IMR-90 (cell line): ENCODE measurements around the gene PALS1. TPM values are rescaled to one million over a fixed set of nuclear protein-coding genes. Genes with fewer than 3 reads are reported as not detected.

Experiments
- ATAC-seq: fragments of 200-7000 bp; cut with Tn5 transposase; 2 replicates; pipeline ENCODE4 v1.9.1; 2020; ENCODE audit warnings: low read depth, mild to moderate bottlenecking, moderate library complexity
- BruUV-seq: library from RNA; stranded (reverse); fragments of 400-500 nt; replicated peaks from 2 replicates; lab custom pipeline; 2021; lab: Mats Ljungman, UMichigan
- CTCF ChIA-PET: fragments of 300-600 bp; formaldehyde crosslinking; extraction: SDS; loops from one replicate; lab custom pipeline; 2021; ENCODE audit warnings: antibody characterized with exemption; lab: Yijun Ruan, JAX
- POLR2A ChIA-PET: fragments of 300-600 bp; sonication (Branson Sonifier 250); formaldehyde crosslinking; loops from one replicate; lab custom pipeline; 2022; ENCODE audit warnings: antibody characterized with exemption; ENCODE audit not compliant: unreplicated experiment; lab: Charles Lee
- DNase-seq: peaks from one replicate; pipeline ENCODE4 v3.0.0; 2013
- H2AFZ ChIP-seq: replicated peaks from 2 replicates; pipeline ENCODE3; 2013; ENCODE audit warnings: low read length, mild to moderate bottlenecking; ENCODE audit not compliant: poor library complexity
- H2AK5ac ChIP-seq: 2 replicates; pipeline ENCODE4 v1.6.1; 2013; ENCODE audit warnings: low read depth, low read length, inconsistent platforms
- H2AK9ac ChIP-seq: replicated peaks from 2 replicates; pipeline ENCODE3; 2013; ENCODE audit warnings: mild to moderate bottlenecking, low read depth, low read length, moderate library complexity; ENCODE audit not compliant: poor library complexity
- H2BK120ac ChIP-seq: 2 replicates; pipeline ENCODE4 v1.6.1; 2013; ENCODE audit warnings: low read depth, low read length, inconsistent platforms
- H2BK15ac ChIP-seq: 3 replicates; pipeline ENCODE4 v1.6.1; 2013; ENCODE audit warnings: low read depth, low read length, inconsistent platforms
- H2BK20ac ChIP-seq: 2 replicates; pipeline ENCODE4 v1.6.1; 2013; ENCODE audit warnings: low read depth, mild to moderate bottlenecking, inconsistent platforms, low read length, moderate library complexity
- H2BK5ac ChIP-seq: 2 replicates; pipeline ENCODE4 v1.6.1; 2013; ENCODE audit warnings: mild to moderate bottlenecking, low read depth, low read length, inconsistent platforms; ENCODE audit not compliant: poor library complexity, severe bottlenecking
- H3K14ac ChIP-seq: replicated peaks from 2 replicates; pipeline ENCODE4 v1.6.1; 2013; ENCODE audit warnings: low read depth, low read length, inconsistent platforms
- H3K18ac ChIP-seq: 2 replicates; pipeline ENCODE4 v1.6.1; 2013; ENCODE audit warnings: low read depth, low read length, control low read depth
- H3K23ac ChIP-seq: 2 replicates; pipeline ENCODE4 v1.6.1; 2013; ENCODE audit warnings: low read depth, low read length, inconsistent platforms
- H3K27ac ChIP-seq: 2 replicates; pipeline ENCODE4 v1.5.1; 2013; ENCODE audit warnings: mild to moderate bottlenecking, control low read depth, low read length; ENCODE audit not compliant: insufficient read depth
- H3K27me3 ChIP-seq: 2 replicates; pipeline ENCODE4 v1.6.1; 2013; ENCODE audit warnings: low read length; ENCODE audit not compliant: control insufficient read depth, insufficient read depth
- H3K36me3 ChIP-seq: 2 replicates; pipeline ENCODE4 v1.6.1; 2013; ENCODE audit warnings: low read length, mixed read lengths; ENCODE audit not compliant: control insufficient read depth, insufficient read depth
- H3K4ac ChIP-seq: 2 replicates; pipeline ENCODE4 v1.6.1; 2013; ENCODE audit warnings: low read depth, low read length, inconsistent platforms
- H3K4me1 ChIP-seq: 2 replicates; pipeline ENCODE4 v1.6.1; 2013; ENCODE audit warnings: low read length, mixed read lengths; ENCODE audit not compliant: control insufficient read depth, insufficient read depth
- H3K4me2 ChIP-seq: 2 replicates; pipeline ENCODE4 v1.6.1; 2013; ENCODE audit warnings: low read depth, mild to moderate bottlenecking, control low read depth, low read length, moderate library complexity
- H3K4me3 ChIP-seq: 2 replicates; pipeline ENCODE4 v1.5.1; 2013; ENCODE audit warnings: low read depth, mild to moderate bottlenecking, control low read depth, low read length, moderate library complexity; ENCODE audit not compliant: insufficient read depth
- H3K56ac ChIP-seq: 2 replicates; pipeline ENCODE4 v1.6.1; 2013; ENCODE audit warnings: low read length, inconsistent platforms; ENCODE audit not compliant: insufficient read depth; ENCODE audit errors: extremely low read depth
- H3K79me1 ChIP-seq, 2 experiments: 2 replicates each; pipeline ENCODE4 v1.6.1; 2013; ENCODE audit warnings: low read length in 2 of 2, inconsistent platforms in 1 of 2, low read depth in 1 of 2
- H3K9ac ChIP-seq: 2 replicates; pipeline ENCODE4 v1.6.1; 2013; ENCODE audit warnings: low read depth, low read length, control low read depth
- H3K9me1 ChIP-seq: 2 replicates; pipeline ENCODE4 v1.6.1; 2013; ENCODE audit warnings: low read length, inconsistent platforms; ENCODE audit not compliant: insufficient read depth
- H3K9me3 ChIP-seq: 2 replicates; pipeline ENCODE4 v1.6.1; 2013; ENCODE audit warnings: low read length; ENCODE audit not compliant: control insufficient read depth, insufficient read depth
- H4K20me1 ChIP-seq: 2 replicates; pipeline ENCODE4 v1.6.1; 2013; ENCODE audit warnings: low read length, inconsistent platforms; ENCODE audit not compliant: insufficient read depth
- H4K5ac ChIP-seq: 2 replicates; pipeline ENCODE4 v1.6.1; 2013; ENCODE audit warnings: mild to moderate bottlenecking, low read depth, low read length, control low read depth
- H4K8ac ChIP-seq, 2 experiments: 2 replicates each; pipeline ENCODE4 v1.6.1; 2013; ENCODE audit warnings: low read depth in 2 of 2, low read length in 2 of 2, control low read depth in 1 of 2, inconsistent platforms in 1 of 2
- H4K91ac ChIP-seq: 2 replicates; pipeline ENCODE4 v1.6.1; 2013; ENCODE audit warnings: low read depth, low read length, inconsistent platforms; ENCODE audit not compliant: insufficient read depth
- BHLHE40 ChIP-seq: fragments of 150-350 bp; IDR thresholded peaks from 2 replicates; pipeline ENCODE4 v1.6.1; 2016; ENCODE audit warnings: mild to moderate bottlenecking, low read depth, low read length
- CHD1 ChIP-seq: IDR thresholded peaks from 2 replicates; pipeline ENCODE4 v1.6.1; 2012; ENCODE audit warnings: low read depth, low read length, improper control_type of control experiment
- FOS ChIP-seq: fragments of 150-350 bp; IDR thresholded peaks from 2 replicates; pipeline ENCODE4 v1.6.1; 2016; ENCODE audit warnings: low read depth, low read length
- MAZ ChIP-seq: IDR thresholded peaks from 2 replicates; pipeline ENCODE4 v1.6.1; 2012; ENCODE audit warnings: low read depth, mild to moderate bottlenecking, low read length, improper control_type of control experiment, moderate library complexity, borderline replicate concordance
- MXI1 ChIP-seq: IDR thresholded peaks from 2 replicates; pipeline ENCODE4 v1.6.1; 2012; ENCODE audit warnings: low read depth, mild to moderate bottlenecking, low read length, moderate library complexity, borderline replicate concordance
- RAD21 ChIP-seq: IDR thresholded peaks from 2 replicates; pipeline ENCODE4 v1.6.1; 2012; ENCODE audit warnings: low read length, improper control_type of control experiment
- SMC3 ChIP-seq: fragments of 150-350 bp; IDR thresholded peaks from 2 replicates; pipeline ENCODE4 v1.6.1; 2016; ENCODE audit warnings: low read depth, mild to moderate bottlenecking, antibody characterized with exemption, low read length, moderate library complexity
- WGBS, 2 experiments: methylation state at CpG; one replicate each; pipeline versions ENCODE4 v1.1.5 to v1.1.7; 2013; ENCODE audit warnings: missing lambda C conversion rate in 2 of 2; ENCODE audit not compliant: insufficient read length in 1 of 2; ENCODE audit errors: extremely low coverage in 2 of 2; 5-methylcytosine and 5-hydroxymethylcytosine counted together
- dilution Hi-C: fragments of 300-500 bp; cut with HindIII; formaldehyde crosslinking; loops from one replicate; pipeline ENCODE4 v1.14.3; 2018; ENCODE audit warnings: low sequenced_read_pairs; ENCODE audit not compliant: unreplicated experiment
- in situ Hi-C: fragments of 300-500 bp; cut with MboI; formaldehyde crosslinking; loops from 3 replicates; pipeline ENCODE4 v1.14.3; 2019; ENCODE audit warnings: low sequenced_read_pairs, inconsistent platforms, mixed read lengths
- intact Hi-C: fragments of 100-400 bp; cut with micrococcal nuclease; formaldehyde crosslinking; loops from 2 replicates; pipeline ENCODE4 v1.10.0; 2022
- polyA plus RNA-seq, 3 experiments: library from polyadenylated mRNA; depleted of rRNA; stranded (reverse); fragments of >200 nt; gene quantifications; 2 replicates each; pipeline ENCODE4 v1.2.3, GENCODE V29; 2012; ENCODE audit warnings: low replicate concordance in 1 of 3
- total RNA-seq: library from RNA; depleted of rRNA; stranded (reverse); fragments of >200 nt; gene quantifications from 2 replicates; pipeline ENCODE4 v1.2.3, GENCODE V29; 2012

The PALS1 gene
- total and polyA plus RNA-seq, 2 of the 4 experiments (the other 2 are of a cell fraction): 17.7 to 40.1 TPM

DNA sequence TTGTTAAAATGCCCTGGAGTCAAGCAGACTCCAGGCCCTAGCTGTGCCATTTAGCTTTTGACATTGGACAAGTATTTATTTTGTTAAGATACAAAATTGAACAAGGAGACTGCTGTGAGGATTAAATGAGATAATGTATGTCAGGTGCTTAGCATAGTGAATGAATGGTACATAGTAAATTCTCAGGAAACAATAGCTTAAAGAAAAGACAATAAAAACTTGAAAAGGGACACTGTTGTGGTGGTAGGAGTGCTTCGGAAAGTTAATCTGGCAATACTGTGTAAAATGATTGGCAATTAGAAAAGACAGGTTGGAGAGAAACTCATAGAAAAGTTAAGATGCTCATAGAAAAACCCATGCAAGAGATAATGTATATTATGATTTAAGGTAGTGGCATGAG is 19.7 kb downstream of the PALS1 start:
- H3K56ac ChIP-seq: no peak overlapping the region
- H2AFZ ChIP-seq: no peak overlapping the region
- H3K9ac ChIP-seq: no peak overlapping the region
- in situ Hi-C loops (no loop called here), dilution Hi-C loops (no loop called here), intact Hi-C loops (no loop called here)
- BruUV-seq: no TSS peak
- peaks cover 12 to 54% of the 10 kb centered on the region in 2 experiments for H3K79me1 ChIP-seq
- H3K18ac ChIP-seq: no peak overlapping the region
- CTCF ChIA-PET: interaction anchor here (0.5 kb wide), 1 partner anchor 14 kb away, joined by 8 read pairs; no protein-coding TSS in a partner anchor
- no peak for ATAC-seq
- POLR2A ChIA-PET: no interaction called here
- no peak for DNase-seq
- H3K36me3 ChIP-seq: peaks cover 2% of the 10 kb centered on the region; the same call in 1 of the 2 replicates
- H4K8ac ChIP-seq: no peak overlapping the region
- H4K20me1 ChIP-seq: peaks cover 53% of the 10 kb centered on the region
- no peak overlapping the region for H3K4ac ChIP-seq
- H4K91ac ChIP-seq: no peak overlapping the region
- H3K9me1 ChIP-seq: peaks cover 7% of the 10 kb centered on the region
- H3K27me3 ChIP-seq: no peaks in the 10 kb centered on the region
- no peak overlapping the region for H3K4me2 ChIP-seq
- H3K14ac ChIP-seq: no peak overlapping the region
- H2BK120ac ChIP-seq: no peak overlapping the region
- H3K27ac ChIP-seq: no peak overlapping the region
- TF ChIP-seq BHLHE40 (no peak), MAZ (no peak), SMC3 (no peak), MXI1 (no peak), FOS (no peak), CHD1 (no peak), RAD21 (no peak)
- H2BK15ac ChIP-seq: no peak overlapping the region
- no peak overlapping the region for H4K5ac ChIP-seq
- 100% methylated on average over 1 of the region's 1 CpG; no CpG with 5 or more reads in 1 of the 2 experiments for WGBS, 2 experiments
- no peak overlapping the region for H2BK20ac ChIP-seq
- no peak overlapping the region for H3K23ac ChIP-seq
- H3K4me1 ChIP-seq: peaks cover 5% of the 10 kb centered on the region
- no peak overlapping the region for H2AK9ac ChIP-seq
- no peaks in the 10 kb centered on the region for H3K9me3 ChIP-seq
- H3K4me3 ChIP-seq: no peak overlapping the region
- H2BK5ac ChIP-seq: no peak overlapping the region
- no peak overlapping the region for H2AK5ac ChIP-seq
